H9 (cell line): ENCODE data around the gene DUS1L. TPM values are rescaled to one million over a fixed set of nuclear protein-coding genes. Genes with fewer than 3 reads are reported as not detected.

Experiments used
- DNase-seq: peaks from one replicate; pipeline ENCODE4 v3.0.0-alpha.2; 2017
- H2AFZ ChIP-seq: one replicate; pipeline ENCODE4 v1.6.1; 2013; ENCODE audit warnings: mild to moderate bottlenecking, low read length, control low read depth, moderate library complexity
- H2AK5ac ChIP-seq: 2 replicates; pipeline ENCODE4 v1.6.1; 2013; ENCODE audit warnings: low read length, control low read depth, mixed read lengths; ENCODE audit not compliant: insufficient read length
- H2BK120ac ChIP-seq: one replicate; pipeline ENCODE4 v1.6.1; 2013; ENCODE audit warnings: low read depth, mild to moderate bottlenecking, low read length, control low read depth, inconsistent platforms; ENCODE audit not compliant: poor library complexity, severe bottlenecking
- H2BK12ac ChIP-seq: 2 replicates; pipeline ENCODE4 v1.6.1; 2013; ENCODE audit warnings: low read length, control low read depth, mixed read lengths, low read depth; ENCODE audit not compliant: insufficient read length
- H2BK15ac ChIP-seq: 2 replicates; pipeline ENCODE4 v1.6.1; 2013; ENCODE audit warnings: low read depth, low read length, control low read depth
- H2BK20ac ChIP-seq: one replicate; pipeline ENCODE4 v1.6.1; 2013; ENCODE audit warnings: low read depth, mild to moderate bottlenecking, low read length, control low read depth, inconsistent platforms; ENCODE audit not compliant: poor library complexity, severe bottlenecking
- H2BK5ac ChIP-seq: 2 replicates; pipeline ENCODE4 v1.6.1; 2013; ENCODE audit warnings: low read length, control low read depth, mixed read lengths; ENCODE audit not compliant: insufficient read length
- H3K14ac ChIP-seq: 2 replicates; pipeline ENCODE4 v1.6.1; 2013; ENCODE audit warnings: low read length, control low read depth; ENCODE audit not compliant: insufficient read depth
- H3K18ac ChIP-seq: 2 replicates; pipeline ENCODE4 v1.6.1; 2013; ENCODE audit warnings: low read depth, mild to moderate bottlenecking, mixed read lengths, low read length, control low read depth; ENCODE audit not compliant: insufficient read length
- H3K23ac ChIP-seq: 2 replicates; pipeline ENCODE4 v1.6.1; 2013; ENCODE audit warnings: low read length, control low read depth, mixed read lengths, low read depth; ENCODE audit not compliant: insufficient read length
- H3K23me2 ChIP-seq: 2 replicates; pipeline ENCODE4 v1.6.1; 2013; ENCODE audit warnings: low read depth, mild to moderate bottlenecking, mixed read lengths, low read length, control low read depth; ENCODE audit not compliant: insufficient read length, poor library complexity, severe bottlenecking
- H3K27ac ChIP-seq: 2 replicates; pipeline ENCODE4 v1.5.1; 2013; ENCODE audit warnings: low read length, control low read depth, mixed read lengths, low read depth; ENCODE audit not compliant: insufficient read length
- H3K27me3 ChIP-seq: 2 replicates; pipeline ENCODE4 v1.6.1; 2013; ENCODE audit warnings: low read length, control low read depth, inconsistent platforms; ENCODE audit not compliant: insufficient read depth
- H3K4ac ChIP-seq: 2 replicates; pipeline ENCODE4 v1.6.1; 2013; ENCODE audit warnings: low read depth, mild to moderate bottlenecking, control low read depth, inconsistent platforms, low read length, moderate library complexity
- H3K4me1 ChIP-seq: 2 replicates; pipeline ENCODE4 v1.6.1; 2013; ENCODE audit warnings: low read length, control low read depth, inconsistent platforms; ENCODE audit not compliant: insufficient read depth
- H3K4me2 ChIP-seq: 2 replicates; pipeline ENCODE4 v1.6.1; 2013; ENCODE audit warnings: low read length, control low read depth, mixed read lengths; ENCODE audit not compliant: insufficient read length, insufficient read depth
- H3K56ac ChIP-seq: 2 replicates; pipeline ENCODE4 v1.6.1; 2013; ENCODE audit warnings: low read depth, mild to moderate bottlenecking, mixed read lengths, low read length, control low read depth; ENCODE audit not compliant: insufficient read length
- H3K79me1 ChIP-seq: 2 replicates; pipeline ENCODE4 v1.6.1; 2013; ENCODE audit warnings: low read depth, mild to moderate bottlenecking, moderate library complexity, low read length, control low read depth, inconsistent platforms; ENCODE audit not compliant: insufficient read depth, poor library complexity, severe bottlenecking
- H3K79me2 ChIP-seq: 2 replicates; pipeline ENCODE4 v1.6.1; 2013; ENCODE audit warnings: low read length, control low read depth, inconsistent platforms; ENCODE audit not compliant: insufficient read depth
- H3K9ac ChIP-seq: 2 replicates; pipeline ENCODE4 v1.6.1; 2013; ENCODE audit warnings: low read length, control low read depth, mixed read lengths; ENCODE audit not compliant: insufficient read length; ENCODE audit errors: extremely low read depth
- H3K9me3 ChIP-seq: one replicate; pipeline ENCODE4 v1.6.1; 2013; ENCODE audit warnings: low read depth, low read length, inconsistent platforms; ENCODE audit not compliant: control insufficient read depth
- H3T11ph ChIP-seq: one replicate; pipeline ENCODE4 v1.6.1; 2013; ENCODE audit warnings: mild to moderate bottlenecking, low read length, control low read depth, inconsistent platforms
- H4K20me1 ChIP-seq: one replicate; pipeline ENCODE4 v1.6.1; 2013; ENCODE audit not compliant: control insufficient read depth, insufficient read length, insufficient read depth
- H4K5ac ChIP-seq: 2 replicates; pipeline ENCODE4 v1.6.1; 2013; ENCODE audit warnings: low read depth, mild to moderate bottlenecking, mixed read lengths, low read length, control low read depth; ENCODE audit not compliant: insufficient read length
- H4K8ac ChIP-seq: replicated peaks from 2 replicates; pipeline ENCODE4 v1.6.1; 2013; ENCODE audit warnings: low read length, control low read depth, mixed read lengths, low read depth; ENCODE audit not compliant: insufficient read length
- H4K91ac ChIP-seq: 2 replicates; pipeline ENCODE4 v1.6.1; 2013; ENCODE audit warnings: low read depth, mild to moderate bottlenecking, moderate library complexity, mixed read lengths, low read length, control low read depth; ENCODE audit not compliant: insufficient read length
- H3K27ac Mint-ChIP-seq, 3 experiments: 2 replicates in 2 of 3; 3 replicates in 1 of 3; pipeline ENCODE4 v1.8.0; 2020 to 2021; ENCODE audit warnings: mixed read lengths in 3 of 3, mild to moderate bottlenecking in 1 of 3, moderate library complexity in 1 of 3
- H3K27me3 Mint-ChIP-seq: 2 replicates; pipeline ENCODE4 v1.8.0; 2021; ENCODE audit warnings: low read depth, mild to moderate bottlenecking, moderate library complexity, mixed read lengths
- H3K36me3 Mint-ChIP-seq, 3 experiments: 2 replicates in 2 of 3; 3 replicates in 1 of 3; pipeline ENCODE4 v1.8.0; 2020 to 2021; ENCODE audit warnings: low read depth in 3 of 3, mixed read lengths in 3 of 3; ENCODE audit not compliant: insufficient read depth in 1 of 3
- H3K4me1 Mint-ChIP-seq, 2 experiments: 2 replicates each; pipeline ENCODE4 v1.8.0; 2020; ENCODE audit warnings: mixed read lengths in 2 of 2
- H3K4me3 Mint-ChIP-seq, 2 experiments: 2 replicates in 1 of 2; 3 replicates in 1 of 2; pipeline ENCODE4 v1.8.0; 2020 to 2021; ENCODE audit warnings: mild to moderate bottlenecking in 2 of 2, mixed read lengths in 2 of 2, moderate library complexity in 1 of 2
- H3K9me3 Mint-ChIP-seq, 2 experiments: 2 replicates in 1 of 2; 3 replicates in 1 of 2; pipeline ENCODE4 v1.8.0; 2020; ENCODE audit warnings: mild to moderate bottlenecking in 2 of 2, mixed read lengths in 2 of 2, moderate library complexity in 1 of 2
- WGBS: extraction: QIAGEN DNeasy Blood & Tissue Kit; methylation state at CpG from one replicate; pipeline ENCODE4 v1.1.7; 2013; ENCODE audit warnings: missing lambda C conversion rate, low lambda C conversion rate, mixed read lengths; ENCODE audit not compliant: insufficient read length; ENCODE audit errors: extremely low coverage; 5-methylcytosine and 5-hydroxymethylcytosine counted together
- total RNA-seq: library from RNA; stranded (reverse); gene quantifications from 2 replicates; pipeline ENCODE4 v1.2.1, GENCODE V29; 2021
- TF ChIP-seq, protein P1 (sequence below): fragments of 200-600 bp; sonication (generic); conservative IDR thresholded peaks from 3 replicates; pipeline ENCODE4 v1.8.0; 2021; ENCODE audit warnings: antibody characterized with exemption, mild to moderate bottlenecking

DUS1L gene
- total RNA-seq, 1 experiment from 2014 or later, result 103 TPM

DNA sequence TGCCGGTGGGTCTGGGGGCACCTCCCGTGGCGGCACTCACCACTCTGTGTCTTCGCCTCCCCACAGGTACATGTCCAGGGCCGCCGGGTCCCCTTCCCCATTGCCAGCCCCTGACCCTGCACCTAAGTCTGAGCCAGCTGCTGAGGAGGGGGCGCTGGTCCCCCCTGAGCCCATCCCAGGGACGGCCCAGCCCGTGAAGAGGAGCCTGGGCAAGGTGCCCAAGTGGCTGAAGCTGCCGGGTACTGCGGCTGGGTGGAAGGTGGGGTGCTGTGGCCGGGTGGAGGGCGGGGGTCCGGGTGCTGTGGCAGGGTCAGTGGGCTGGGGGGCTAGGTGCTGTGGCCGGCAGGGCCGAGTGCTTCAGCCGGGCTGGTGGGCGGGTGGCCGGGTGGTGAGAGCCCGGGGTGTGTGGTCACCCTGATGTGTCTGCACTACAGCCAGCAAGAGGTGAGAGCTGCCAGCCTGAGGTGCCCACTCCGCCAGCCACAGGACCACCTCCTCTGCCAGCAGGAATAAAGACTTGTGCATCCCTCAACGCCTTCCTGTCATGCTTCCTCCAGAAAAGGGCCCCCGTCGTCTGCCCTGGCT, 48.6 kb downstream of the DUS1L start:
- Histone ChIP-seq H3K4me1 (no peaks in the 10 kb centered on the region), H3K79me2 (no peaks in the 10 kb centered on the region), H4K20me1 (no peaks in the 10 kb centered on the region), H2BK15ac (no peak overlapping the region), H3K4me2 (no peak overlapping the region), H3K27me3 (no peaks in the 10 kb centered on the region), H2BK5ac (no peak overlapping the region), H3T11ph (no peak overlapping the region), H3K9ac (no peak overlapping the region), H3K9me3 (no peaks in the 10 kb centered on the region), H4K8ac (no peak overlapping the region), H3K4ac (no peak overlapping the region), H3K14ac (no peak overlapping the region), H4K5ac (no peak overlapping the region), H3K23me2 (peaks cover 2% of the 10 kb centered on the region), H2BK120ac (no peak overlapping the region), H2BK12ac (no peak overlapping the region), H2AK5ac (no peak overlapping the region), H2AFZ (no peak overlapping the region), H3K23ac (no peak overlapping the region), H3K56ac (no peak overlapping the region), H4K91ac (no peak overlapping the region), H3K18ac (no peak overlapping the region), H3K27ac (no peak overlapping the region), H2BK20ac (no peak overlapping the region), H3K79me1 (no peaks in the 10 kb centered on the region)
- no peaks in the 10 kb centered on the region for H3K9me3 Mint-ChIP-seq
- TF ChIP-seq, protein P1, sequence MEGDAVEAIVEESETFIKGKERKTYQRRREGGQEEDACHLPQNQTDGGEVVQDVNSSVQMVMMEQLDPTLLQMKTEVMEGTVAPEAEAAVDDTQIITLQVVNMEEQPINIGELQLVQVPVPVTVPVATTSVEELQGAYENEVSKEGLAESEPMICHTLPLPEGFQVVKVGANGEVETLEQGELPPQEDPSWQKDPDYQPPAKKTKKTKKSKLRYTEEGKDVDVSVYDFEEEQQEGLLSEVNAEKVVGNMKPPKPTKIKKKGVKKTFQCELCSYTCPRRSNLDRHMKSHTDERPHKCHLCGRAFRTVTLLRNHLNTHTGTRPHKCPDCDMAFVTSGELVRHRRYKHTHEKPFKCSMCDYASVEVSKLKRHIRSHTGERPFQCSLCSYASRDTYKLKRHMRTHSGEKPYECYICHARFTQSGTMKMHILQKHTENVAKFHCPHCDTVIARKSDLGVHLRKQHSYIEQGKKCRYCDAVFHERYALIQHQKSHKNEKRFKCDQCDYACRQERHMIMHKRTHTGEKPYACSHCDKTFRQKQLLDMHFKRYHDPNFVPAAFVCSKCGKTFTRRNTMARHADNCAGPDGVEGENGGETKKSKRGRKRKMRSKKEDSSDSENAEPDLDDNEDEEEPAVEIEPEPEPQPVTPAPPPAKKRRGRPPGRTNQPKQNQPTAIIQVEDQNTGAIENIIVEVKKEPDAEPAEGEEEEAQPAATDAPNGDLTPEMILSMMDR, result no peak
- H3K27me3 Mint-ChIP-seq, result no peaks in the 10 kb centered on the region
- 0 out of 7 replicates have a peak overlapping the region, but pooled peaks of 1 of the 3 experiments have one; percentile 40 for H3K27ac Mint-ChIP-seq
- peaks cover 2 to 8% (median 3%) of the 10 kb centered on the region in 3 experiments; a peak in 4 of 7 replicates for H3K36me3 Mint-ChIP-seq
- H3K4me1 Mint-ChIP-seq, result peaks cover 7 to 10% of the 10 kb centered on the region in 2 experiments
- DNase-seq, result no peak
- H3K4me3 Mint-ChIP-seq, result no peak overlapping the region
- WGBS, result no CpG with 5 or more reads among the region's 24 CpGs
